ENCODE results near the gene PPP1CB.

DNA sequence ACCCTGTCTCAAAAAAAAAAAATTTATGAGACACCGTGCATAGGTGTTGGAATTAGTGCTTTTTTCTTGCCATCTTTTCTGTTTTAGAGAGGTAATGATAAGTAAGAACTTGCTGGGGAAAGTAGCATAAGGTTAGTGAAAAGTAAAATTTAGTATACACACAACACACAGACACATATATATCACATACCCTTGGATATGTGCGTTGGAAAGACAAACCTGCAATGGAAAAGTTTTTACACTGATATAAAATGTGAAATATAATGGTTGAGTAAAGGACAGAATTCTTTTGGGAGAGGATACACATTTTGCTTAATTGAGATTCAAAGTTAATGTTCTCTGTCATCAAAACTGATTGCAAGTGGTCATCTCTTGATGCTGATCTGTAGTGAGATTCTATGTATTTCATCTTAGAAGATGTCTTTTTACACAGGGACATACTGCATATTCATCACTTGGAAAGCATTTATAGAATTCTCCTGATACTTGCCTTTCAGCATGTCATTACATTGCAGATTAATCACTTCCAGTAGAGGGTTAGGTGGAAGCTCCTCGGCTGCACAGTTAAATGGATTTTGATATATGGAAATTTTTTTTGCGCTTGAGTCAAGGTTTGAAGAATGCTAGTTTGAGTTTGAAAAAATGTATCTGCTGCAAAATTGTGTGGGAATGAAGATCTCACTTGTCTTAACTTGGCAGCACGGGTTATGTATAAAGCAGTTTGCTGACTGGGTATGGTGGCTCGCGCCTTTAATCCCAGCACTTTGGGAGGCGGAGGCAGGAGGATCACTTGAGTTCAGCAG is 13.5 kb downstream of the PPP1CB start:
- TF ChIP-seq, protein P1, sequence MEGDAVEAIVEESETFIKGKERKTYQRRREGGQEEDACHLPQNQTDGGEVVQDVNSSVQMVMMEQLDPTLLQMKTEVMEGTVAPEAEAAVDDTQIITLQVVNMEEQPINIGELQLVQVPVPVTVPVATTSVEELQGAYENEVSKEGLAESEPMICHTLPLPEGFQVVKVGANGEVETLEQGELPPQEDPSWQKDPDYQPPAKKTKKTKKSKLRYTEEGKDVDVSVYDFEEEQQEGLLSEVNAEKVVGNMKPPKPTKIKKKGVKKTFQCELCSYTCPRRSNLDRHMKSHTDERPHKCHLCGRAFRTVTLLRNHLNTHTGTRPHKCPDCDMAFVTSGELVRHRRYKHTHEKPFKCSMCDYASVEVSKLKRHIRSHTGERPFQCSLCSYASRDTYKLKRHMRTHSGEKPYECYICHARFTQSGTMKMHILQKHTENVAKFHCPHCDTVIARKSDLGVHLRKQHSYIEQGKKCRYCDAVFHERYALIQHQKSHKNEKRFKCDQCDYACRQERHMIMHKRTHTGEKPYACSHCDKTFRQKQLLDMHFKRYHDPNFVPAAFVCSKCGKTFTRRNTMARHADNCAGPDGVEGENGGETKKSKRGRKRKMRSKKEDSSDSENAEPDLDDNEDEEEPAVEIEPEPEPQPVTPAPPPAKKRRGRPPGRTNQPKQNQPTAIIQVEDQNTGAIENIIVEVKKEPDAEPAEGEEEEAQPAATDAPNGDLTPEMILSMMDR (conservative IDR thresholded peaks at IDR 0.05; ENCODE audit: low read length), result no peak
- no peak for TF ChIP-seq EZH2phosphoT487 (IDR thresholded peaks at IDR 0.05; ENCODE audit: borderline replicate concordance, low read depth, low read length)
